Stomach (tissue), 9 donors: ENCODE results near the gene RAPSN. TPM values are rescaled to one million over a fixed set of nuclear protein-coding genes. Genes with fewer than 3 reads are reported as not detected.

Experiments used
- DNase-seq, 2 donors: peaks; one replicate each; pipeline versions ENCODE4 v3.0.0 to v3.0.0-alpha.2; 2013 to 2019
- H3K27ac ChIP-seq, 5 donors: fragments of 200-600 bp in 4 of 5; sonication (generic) in 4 of 5; one replicate each; pipeline ENCODE4 v1.5.1; 2013 to 2019; ENCODE audit warnings: mild to moderate bottlenecking in 1 of 5, moderate library complexity in 1 of 5
- H3K27me3 ChIP-seq, 3 donors: fragments of 200-600 bp; sonication (generic); one replicate each; pipeline ENCODE4 v1.5.1; 2017 to 2019; ENCODE audit warnings: mixed run types in 1 of 3
- H3K36me3 ChIP-seq, 4 donors: fragments of 200-600 bp; sonication (generic); 1 replicate in 3 of 4; 2 replicates in 1 of 4; pipeline ENCODE4 v1.5.1; 2016 to 2019
- H3K4me1 ChIP-seq, 4 donors: fragments of 200-600 bp; sonication (generic); one replicate each; pipeline ENCODE4 v1.5.1; 2016 to 2019
- H3K4me3 ChIP-seq, 4 donors: fragments of 200-600 bp; sonication (generic) in 3 of 4; one replicate each; pipeline ENCODE4 v1.5.1; 2016 to 2019; ENCODE audit warnings: mild to moderate bottlenecking in 1 of 4
- H3K9me3 ChIP-seq, 4 donors: fragments of 200-600 bp; sonication (generic); one replicate each; pipeline ENCODE4 v1.5.1; 2016 to 2019
- CTCF ChIP-seq, 7 experiments: fragments of 450-650 bp in 4 of 7; fragments of 200-600 bp in 3 of 7; sonication (generic) in 3 of 7; IDR thresholded peaks; one replicate each; pipeline ENCODE4 v1.5.1; 2016 to 2019; ENCODE audit warnings: antibody characterized with exemption in 7 of 7, control low read depth in 2 of 7, mild to moderate bottlenecking in 1 of 7
- EP300 ChIP-seq: sonication (generic); formaldehyde crosslinking; IDR thresholded peaks from one replicate; pipeline ENCODE4 v1.6.1; 2017; ENCODE audit warnings: antibody characterized with exemption
- POLR2A ChIP-seq, 4 donors: fragments of 450-650 bp; IDR thresholded peaks; one replicate each; pipeline ENCODE4 v1.6.1; 2016; ENCODE audit warnings: antibody characterized with exemption in 4 of 4, control low read depth in 2 of 4, mild to moderate bottlenecking in 1 of 4, moderate library complexity in 1 of 4
- POLR2AphosphoS5 ChIP-seq, 3 donors: sonication (generic); formaldehyde crosslinking; IDR thresholded peaks; one replicate each; pipeline ENCODE4 v1.6.1; 2016; ENCODE audit warnings: antibody characterized with exemption in 3 of 3
- WGBS, 5 donors: extraction: QIAGEN DNeasy Blood & Tissue Kit in 3 of 5; methylation state at CpG; one replicate each; pipeline versions ENCODE4 v1.1.5 to v1.1.7; 2013 to 2018; 5-methylcytosine and 5-hydroxymethylcytosine counted together
- intact Hi-C: fragments of 100-400 bp; cut with DNase I; formaldehyde crosslinking; loops from one replicate; pipeline ENCODE4 v1.15.1; 2023; ENCODE audit warnings: low total_unique reads
- polyA plus RNA-seq, 3 donors: library from polyadenylated mRNA; stranded (reverse); fragments of 200-250 nt; gene quantifications; one replicate each; pipeline ENCODE4 v1.2.3, GENCODE V29; 2013
- total RNA-seq, 5 donors: library from RNA; depleted of rRNA; stranded (reverse); fragments of >200 nt; gene quantifications; one replicate each; pipeline versions ENCODE4 v1.1.0 to v1.2.3, GENCODE V29; 2014 to 2016
- donor health status: healthy with polysubstance abuse.
- donor health status: Bipolar disorder and iron deficiency.
- donor health status: healthy.

Gene RAPSN
- total and polyA plus RNA-seq, 8 donors, result 0.20 to 1.2 (median 1.1) TPM; not detected in 5

GRCh38 chr11:47417712-47418111, 31.2 kb downstream of the RAPSN start:
- H3K27me3 ChIP-seq, result no peaks in the 10 kb centered on the region
- H3K9me3 ChIP-seq, result no peaks in the 10 kb centered on the region
- H3K4me1 ChIP-seq, result peaks cover 20 to 46% (median 31%) of the 10 kb centered on the region in 4 donors
- DNase-seq, result no peak
- intact Hi-C loops, result no loop called here
- no peak overlapping the region for H3K4me3 ChIP-seq
- peak overlapping the region in 2 of 5 donors; percentile 87 to 88 for H3K27ac ChIP-seq
- WGBS, 5 donors, result 84 to 94% (median 87%) methylated on average over 6 of the region's 6 CpGs
- no peak for TF ChIP-seq EP300
- no peak for TF ChIP-seq CTCF (IDR thresholded peaks at IDR 0.05)
- no peak for TF ChIP-seq POLR2AphosphoS5 (IDR thresholded peaks at IDR 0.05)
- no peak for TF ChIP-seq POLR2A (IDR thresholded peaks at IDR 0.05)
- peaks cover 66 to 93% (median 90%) of the 10 kb centered on the region in 4 donors for H3K36me3 ChIP-seq

- Histone ChIP-seq H3K27me3 (no peaks in the 10 kb centered on the region), H3K9me3 (no peaks in the 10 kb centered on the region), H3K27ac (peak overlapping the region; percentile 57 to 90 (median 87)), H3K36me3 (peaks cover 52 to 91% (median 87%) of the 10 kb centered on the region in 4 donors), H3K4me1 (peaks cover 20 to 60% (median 37%) of the 10 kb centered on the region in 4 donors), H3K4me3 (no peak overlapping the region)
- 16 to 26% (median 24%) methylated on average over 6 to 13 of the region's 13 CpGs for WGBS, 5 donors
- TF ChIP-seq POLR2AphosphoS5 (IDR thresholded peaks at IDR 0.05) (peak; percentile 27 to 80 (median 63)), EP300 (no peak), POLR2A (IDR thresholded peaks at IDR 0.05) (no peak)
- intact Hi-C loops, result no loop called here
- peak; percentile 78 to 88 for DNase-seq
Observed at GRCh38 chr11:47415949-47416472, 32.9 kb downstream of the RAPSN start.

GRCh38 chr11:47415091-47415854, 33.7 kb downstream of the RAPSN start:
- Histone ChIP-seq H3K27ac (peak overlapping the region; percentile 57 to 90 (median 87)), H3K27me3 (no peaks in the 10 kb centered on the region), H3K9me3 (no peaks in the 10 kb centered on the region), H3K4me1 (peaks cover 22 to 68% (median 44%) of the 10 kb centered on the region in 4 donors), H3K4me3 (no peak overlapping the region), H3K36me3 (peaks cover 48 to 91% (median 87%) of the 10 kb centered on the region in 4 donors)
- TF ChIP-seq POLR2A (IDR thresholded peaks at IDR 0.05), result no peak
- no peak for TF ChIP-seq EP300
- TF ChIP-seq CTCF (IDR thresholded peaks at IDR 0.05), result no peak
- TF ChIP-seq POLR2AphosphoS5 (IDR thresholded peaks at IDR 0.05), result no peak
- WGBS, 5 donors, result 78 to 85% (median 83%) methylated on average over 24 to 31 of the region's 31 CpGs
- DNase-seq, result peak in 1 of 2 donors; percentile 11
- intact Hi-C loops, result no loop called here

GRCh38 chr11:47414685-47415070, 34.3 kb downstream of the RAPSN start:
- TF ChIP-seq POLR2AphosphoS5 (IDR thresholded peaks at IDR 0.05), result no peak
- TF ChIP-seq EP300, result no peak
- Histone ChIP-seq H3K27me3 (no peaks in the 10 kb centered on the region), H3K27ac (peak overlapping the region in 4 of 5 donors; percentile 84 to 90 (median 88)), H3K36me3 (peaks cover 42 to 88% (median 84%) of the 10 kb centered on the region in 4 donors), H3K9me3 (no peaks in the 10 kb centered on the region), H3K4me1 (peaks cover 28 to 74% (median 50%) of the 10 kb centered on the region in 4 donors), H3K4me3 (no peak overlapping the region)
- 88 to 95% (median 91%) methylated on average over 3 to 19 of the region's 19 CpGs for WGBS, 5 donors
- intact Hi-C loops, result no loop called here
- no peak for DNase-seq

- WGBS, 5 donors, result 70 to 87% (median 82%) methylated on average over 15 to 16 of the region's 16 CpGs
- Histone ChIP-seq H3K27ac (peak overlapping the region; percentile 32 to 90 (median 87)), H3K36me3 (peaks cover 38 to 82% (median 79%) of the 10 kb centered on the region in 4 donors), H3K4me3 (no peak overlapping the region), H3K9me3 (no peaks in the 10 kb centered on the region), H3K4me1 (peaks cover 34 to 79% (median 56%) of the 10 kb centered on the region in 4 donors), H3K27me3 (no peaks in the 10 kb centered on the region)
- no peak for DNase-seq
- no peak for TF ChIP-seq POLR2AphosphoS5 (IDR thresholded peaks at IDR 0.05)
- no peak for TF ChIP-seq EP300
- no peak for TF ChIP-seq POLR2A (IDR thresholded peaks at IDR 0.05)
- no peak for TF ChIP-seq CTCF (IDR thresholded peaks at IDR 0.05)
- intact Hi-C loops, result no loop called here
Observed at GRCh38 chr11:47413908-47414684, 34.8 kb downstream of the RAPSN start.
